Measurements from ENCODE around the gene ATG10.

ATG10 gene

GRCh38 chr5:82275216-82275664 lies 303.4 kb downstream of the ATG10 start:
- DNase-seq (ENCODE audit: low read depth): no peak
- no peak overlapping the region for H3K4me3 ChIP-seq (replicated peaks; ENCODE audit: low read depth, low read length)
- TF ChIP-seq CTCF (IDR thresholded peaks at IDR 0.05; ENCODE audit: low read length, missing control alignments): no peak

- no peak for TF ChIP-seq CTCF (IDR thresholded peaks at IDR 0.05; ENCODE audit: low read length, missing control alignments)
- no peak for DNase-seq (ENCODE audit: low read depth)
- H3K4me3 ChIP-seq (replicated peaks; ENCODE audit: low read depth, low read length): peak overlapping the region; percentile 63
Measured at GRCh38 chr5:82276800-82277612, 305.2 kb downstream of the ATG10 start.

- peak overlapping the region; percentile 63 for H3K4me3 ChIP-seq (replicated peaks; ENCODE audit: low read depth, low read length)
- TF ChIP-seq CTCF (IDR thresholded peaks at IDR 0.05; ENCODE audit: low read length, missing control alignments): no peak
- DNase-seq (ENCODE audit: low read depth): peak; percentile 16
Measured at GRCh38 chr5:82277613-82277986, 305.8 kb downstream of the ATG10 start.

- H3K4me3 ChIP-seq (replicated peaks; ENCODE audit: low read depth, low read length): peak within 1 kb of the TSS; percentile 63
- DNase-seq (ENCODE audit: low read depth): peak; percentile 93
- TF ChIP-seq CTCF (IDR thresholded peaks at IDR 0.05; ENCODE audit: low read length, missing control alignments): no peak
Measured at GRCh38 chr5:82277987-82278710, 306.3 kb downstream of the ATG10 start, which contains the start of gene RPS23. Gene RPS23, minus strand, starts transcription at chr5:82278354. Its CDS starts 31 bp downstream, at chr5:82278323.

GRCh38 chr5:82278711-82279370 lies 307.0 kb downstream of the ATG10 start:
- no peak for TF ChIP-seq CTCF (IDR thresholded peaks at IDR 0.05; ENCODE audit: low read length, missing control alignments)
- H3K4me3 ChIP-seq (replicated peaks; ENCODE audit: low read depth, low read length): peak overlapping the region; percentile 63
- DNase-seq (ENCODE audit: low read depth): no peak

- DNase-seq (ENCODE audit: low read depth): no peak
- H3K4me3 ChIP-seq (replicated peaks; ENCODE audit: low read depth, low read length): no peak overlapping the region
Measured at GRCh38 chr5:82283893-82284292, 312.1 kb downstream of the ATG10 start.

More at GRCh38 chr5:82283893-82284292, 312.1 kb downstream of the ATG10 start:
- no peak for TF ChIP-seq CTCF (IDR thresholded peaks at IDR 0.05; ENCODE audit: low read length, missing control alignments)
